ENCODE data around the gene SH3PXD2A. TPM values are rescaled to one million over a fixed set of nuclear protein-coding genes. Genes with fewer than 3 reads are reported as not detected.

Gene SH3PXD2A
- total RNA-seq, 1 donor from 2014 or later: 19.3 TPM

DNA sequence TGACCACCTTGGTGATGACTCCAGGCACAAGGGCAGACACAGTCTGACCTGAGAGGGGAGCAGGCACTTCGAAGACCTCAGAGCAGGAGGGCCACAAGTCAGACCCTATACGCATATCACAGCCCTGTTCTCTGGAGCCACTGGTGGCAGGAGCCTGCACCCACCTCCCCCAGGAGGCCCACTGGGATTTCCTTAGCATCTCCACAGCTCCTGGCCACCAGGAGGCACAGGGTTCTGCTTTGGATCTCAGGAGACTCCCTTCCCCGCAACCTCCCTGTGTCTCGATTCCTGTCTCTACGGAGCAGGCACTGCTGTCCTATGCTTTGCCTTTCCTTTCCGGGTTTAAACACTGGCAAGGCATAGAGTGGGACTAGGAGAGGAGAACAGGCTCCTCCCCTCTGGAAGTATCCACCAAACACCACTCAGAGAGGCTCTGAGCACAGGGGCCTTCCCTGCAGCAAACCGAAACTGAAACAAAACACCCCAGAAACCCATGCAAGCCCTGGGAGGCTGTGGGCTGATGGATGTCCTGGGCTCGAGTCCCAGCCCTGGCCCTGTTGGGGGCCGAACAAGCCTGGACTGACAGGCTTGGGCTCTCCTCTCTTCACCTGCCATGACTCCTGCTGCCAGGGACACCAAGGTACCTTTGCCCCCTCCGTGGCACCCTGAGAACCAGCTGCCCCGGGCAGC lies 195.6 kb downstream of the SH3PXD2A start:
- intact Hi-C loops (cut with micrococcal nuclease): loop anchor here (1.0 to 2.0 kb wide), 7 partner anchors 9 to 461 kb away; partner anchors contain the start of genes ATP5MK and PDCD11

DNA sequence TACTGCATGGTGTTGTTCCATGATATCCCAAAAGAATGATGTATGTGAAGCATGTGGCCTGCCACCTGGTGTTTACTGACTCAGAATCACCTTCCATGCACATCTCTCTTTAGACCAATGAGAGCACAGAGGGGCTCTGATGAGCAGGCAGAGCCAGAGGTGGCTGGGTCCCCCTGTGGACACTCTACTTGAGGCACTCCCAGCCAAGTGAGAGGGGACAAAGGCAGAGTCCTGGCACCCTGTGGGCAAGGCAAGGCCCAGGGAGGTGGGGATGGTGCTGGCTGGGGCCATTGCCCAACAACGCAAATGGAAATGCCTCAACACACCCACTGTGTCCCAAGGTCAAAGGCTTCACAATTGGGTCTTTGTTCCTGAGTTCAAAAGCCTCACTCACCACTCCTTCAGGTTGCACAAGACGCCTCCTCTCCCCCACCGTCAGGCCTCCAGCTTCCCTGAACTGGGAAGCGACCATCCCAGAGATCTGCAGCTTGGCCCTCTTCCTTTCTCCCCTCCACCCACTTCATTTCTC lies 197.3 kb downstream of the SH3PXD2A start:
- intact Hi-C loops (cut with micrococcal nuclease): no loop called here

DNA sequence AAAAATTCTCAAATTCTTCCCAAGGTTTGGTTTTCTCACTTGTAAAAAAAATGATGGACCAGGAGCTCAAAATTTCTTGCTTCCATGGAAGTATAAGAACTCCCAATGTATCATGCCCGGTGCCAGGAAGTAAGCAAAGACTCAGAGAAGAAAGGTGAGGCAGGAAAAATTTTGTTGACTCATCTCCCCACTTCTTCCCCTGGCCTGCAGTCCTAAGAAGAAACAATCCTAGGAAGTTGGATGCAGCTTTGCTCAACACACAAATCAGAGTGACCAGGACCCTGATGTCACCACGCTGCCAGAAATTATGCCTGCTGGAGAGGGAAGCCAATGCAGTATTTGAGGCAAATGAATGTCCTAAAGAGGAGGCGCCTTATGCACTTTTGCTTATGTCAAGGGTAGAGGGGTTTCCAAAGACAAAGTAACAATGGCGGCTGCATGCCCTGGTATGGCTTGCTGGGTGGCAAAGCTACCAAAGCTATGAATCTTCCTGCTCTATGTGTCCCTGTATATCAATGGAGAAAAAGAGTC lies 198.2 kb downstream of the SH3PXD2A start:
- intact Hi-C loops (cut with micrococcal nuclease): no loop called here

DNA sequence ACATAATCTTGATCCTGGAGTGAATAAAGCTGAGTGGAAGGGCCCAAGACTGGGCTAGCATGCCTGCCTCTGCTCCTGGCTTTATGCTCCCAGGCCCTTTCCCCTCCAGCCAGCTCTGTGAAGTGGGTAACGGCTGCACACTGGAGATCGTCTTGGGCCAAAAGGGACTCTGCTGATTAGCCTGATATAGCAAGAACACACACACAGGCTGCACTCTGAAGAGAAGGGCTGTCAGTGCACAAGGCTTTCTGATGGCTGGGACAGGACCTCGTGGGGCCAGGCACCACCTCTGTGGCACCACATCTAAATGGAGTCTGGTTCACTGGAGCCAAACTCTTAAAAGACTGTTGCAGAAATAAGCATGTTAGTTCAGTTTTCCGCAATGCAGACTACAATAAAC lies 200.5 kb downstream of the SH3PXD2A start:
- intact Hi-C loops (cut with micrococcal nuclease): no loop called here

- intact Hi-C loops (cut with micrococcal nuclease): no loop called here
Observed at GRCh38 chr10:103653581-103654037, 201.8 kb downstream of the SH3PXD2A start.

- intact Hi-C loops (cut with micrococcal nuclease): no loop called here
Observed at GRCh38 chr10:103652599-103653281, 202.6 kb downstream of the SH3PXD2A start.

DNA sequence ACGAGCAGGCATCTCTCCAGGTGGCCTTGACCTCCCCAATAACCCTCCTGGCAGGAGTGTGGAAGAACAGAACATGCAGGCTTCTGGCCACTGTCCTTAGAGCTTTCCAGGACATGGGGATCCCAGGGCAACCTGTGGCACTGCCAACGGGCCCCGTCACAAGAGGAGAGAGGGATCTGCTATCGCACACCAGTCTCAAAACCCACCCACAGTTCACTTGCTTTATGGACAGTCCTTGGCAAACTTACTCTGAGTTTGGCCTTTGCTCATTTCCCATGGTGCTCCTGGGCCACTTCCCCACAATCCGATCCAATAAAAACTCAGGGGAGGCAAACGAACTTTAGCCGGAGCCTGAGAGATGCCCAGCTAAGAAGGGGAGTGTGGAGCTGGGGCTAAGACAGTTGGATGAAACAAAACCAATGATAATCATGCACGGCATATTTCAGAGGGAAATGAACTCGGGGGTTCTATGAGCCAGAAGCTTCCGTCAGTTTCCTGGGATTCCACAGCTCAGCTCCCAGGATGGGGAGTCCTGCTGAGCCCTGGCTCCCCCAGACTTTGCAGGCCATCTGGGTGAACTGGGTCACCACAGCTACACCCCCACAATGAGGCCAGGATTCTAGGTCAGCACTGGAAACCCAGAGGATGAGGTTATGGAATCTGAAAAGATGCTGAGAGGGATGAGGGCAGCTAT lies 203.4 kb downstream of the SH3PXD2A start:
- intact Hi-C loops (cut with micrococcal nuclease): no loop called here

GRCh38 chr10:103651333-103651732 lies 204.0 kb downstream of the SH3PXD2A start:
- intact Hi-C loops (cut with micrococcal nuclease): no loop called here

- intact Hi-C loops (cut with micrococcal nuclease): no loop called here
Observed at GRCh38 chr10:103649654-103650423, 205.5 kb downstream of the SH3PXD2A start.

DNA sequence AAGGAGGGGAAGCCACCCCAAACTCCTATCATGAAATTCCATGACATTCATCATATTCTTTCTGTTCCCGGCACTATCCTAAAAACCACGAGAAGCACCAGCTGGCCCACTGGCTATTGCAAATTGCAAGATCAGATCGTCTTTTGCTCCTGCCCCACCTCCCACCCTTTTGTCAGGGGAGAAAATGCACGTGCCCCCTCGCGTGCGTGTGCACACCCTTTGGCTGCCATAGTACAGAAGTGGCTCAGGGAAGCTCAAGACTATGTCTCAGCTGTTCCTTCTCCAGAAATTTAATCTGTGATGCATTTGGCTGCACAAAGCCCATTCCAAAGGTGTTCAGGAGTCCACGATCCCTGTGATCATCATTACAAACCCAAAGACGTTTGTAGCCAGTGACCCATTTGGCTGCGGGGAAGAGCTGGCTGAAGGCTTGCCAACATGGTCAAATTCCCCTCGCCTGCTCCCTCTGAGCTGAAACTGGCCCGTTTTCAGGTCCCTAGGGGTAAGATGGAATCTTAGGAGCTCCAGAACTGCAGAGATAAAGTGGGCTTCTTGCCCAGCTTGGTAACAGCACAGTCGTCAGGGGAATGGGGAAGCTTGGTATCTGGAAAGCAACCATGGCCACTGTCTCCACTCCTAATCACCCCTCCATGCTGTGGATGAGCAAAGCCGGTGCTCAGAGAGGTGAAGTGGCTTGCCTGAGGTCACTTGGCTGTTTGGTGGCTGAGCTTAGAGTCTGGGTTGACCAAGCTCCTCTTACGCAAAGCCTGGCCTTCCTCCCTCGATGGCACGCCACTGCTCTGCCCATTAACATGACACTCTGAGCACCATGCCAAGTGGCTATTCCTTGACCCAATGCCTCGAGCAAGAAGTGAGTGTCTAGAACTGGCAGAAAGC lies 206.5 kb downstream of the SH3PXD2A start:
- intact Hi-C loops (cut with micrococcal nuclease): no loop called here

DNA sequence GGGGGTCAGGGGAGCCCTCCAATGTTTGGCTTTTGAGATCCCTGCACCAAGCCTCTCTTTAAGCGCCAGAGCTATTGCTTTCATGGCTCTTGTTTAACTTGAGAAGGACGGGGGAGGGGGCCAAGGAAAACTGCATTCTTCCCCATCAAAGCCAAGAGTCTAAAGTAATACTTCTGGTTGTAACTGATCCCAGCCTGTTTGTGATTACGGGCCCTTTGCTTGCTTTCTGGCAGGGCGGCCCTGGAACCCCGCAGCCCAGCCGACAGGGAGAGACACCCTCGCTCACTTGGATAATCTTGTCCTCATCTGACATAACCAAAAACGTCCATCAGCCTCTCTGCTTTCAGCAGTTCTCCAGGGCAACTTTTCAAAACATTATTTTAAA lies 207.1 kb downstream of the SH3PXD2A start:
- intact Hi-C loops (cut with micrococcal nuclease): no loop called here

GRCh38 chr10:103646304-103646703 lies 209.1 kb downstream of the SH3PXD2A start:
- intact Hi-C loops (cut with micrococcal nuclease): no loop called here

- intact Hi-C loops (cut with micrococcal nuclease): no loop called here
Observed at GRCh38 chr10:103645141-103646054, 210.0 kb downstream of the SH3PXD2A start.

GRCh38 chr10:103643381-103643780 lies 212.0 kb downstream of the SH3PXD2A start:
- intact Hi-C loops (cut with micrococcal nuclease): no loop called here

GRCh38 chr10:103641326-103641725 lies 214.1 kb downstream of the SH3PXD2A start:
- intact Hi-C loops (cut with micrococcal nuclease): no loop called here

DNA sequence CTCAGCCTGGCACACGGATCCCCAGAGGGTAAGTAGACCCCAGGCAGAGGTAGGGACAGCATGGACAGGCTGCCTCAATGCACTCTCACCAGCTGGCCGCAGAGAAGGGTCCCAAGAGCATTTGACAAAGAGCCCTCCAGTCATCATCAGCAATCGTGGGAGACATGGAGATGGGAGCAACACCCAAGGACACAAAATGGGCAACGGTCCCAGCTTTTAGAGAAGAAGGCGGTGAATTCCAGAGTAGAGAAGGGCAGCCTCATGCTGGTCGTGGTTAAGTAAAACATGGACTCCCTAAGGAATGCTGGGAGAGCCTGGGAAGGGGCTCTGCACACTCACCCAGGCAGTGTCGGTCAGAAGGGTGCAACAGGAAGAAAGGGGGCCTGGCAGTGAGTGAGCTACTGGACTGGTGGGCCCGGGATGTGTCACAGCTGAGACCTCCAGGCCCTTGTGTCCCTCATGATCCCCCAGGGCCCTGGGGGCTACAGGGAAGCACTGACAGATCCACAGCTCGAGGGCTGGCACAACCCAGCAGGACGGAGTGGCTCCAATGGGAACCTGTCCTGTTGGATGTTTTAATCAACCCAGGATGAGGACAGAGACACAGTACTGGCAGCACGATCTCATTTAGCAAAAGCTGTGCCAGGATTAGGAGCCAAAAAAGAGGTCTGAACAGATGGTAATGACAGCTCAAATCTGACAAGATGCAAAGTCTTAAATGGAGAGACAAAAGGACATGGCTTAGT lies 214.8 kb downstream of the SH3PXD2A start:
- intact Hi-C loops (cut with micrococcal nuclease): no loop called here

- intact Hi-C loops (cut with micrococcal nuclease): no loop called here
Observed at GRCh38 chr10:103638948-103639347, 216.4 kb downstream of the SH3PXD2A start.

DNA sequence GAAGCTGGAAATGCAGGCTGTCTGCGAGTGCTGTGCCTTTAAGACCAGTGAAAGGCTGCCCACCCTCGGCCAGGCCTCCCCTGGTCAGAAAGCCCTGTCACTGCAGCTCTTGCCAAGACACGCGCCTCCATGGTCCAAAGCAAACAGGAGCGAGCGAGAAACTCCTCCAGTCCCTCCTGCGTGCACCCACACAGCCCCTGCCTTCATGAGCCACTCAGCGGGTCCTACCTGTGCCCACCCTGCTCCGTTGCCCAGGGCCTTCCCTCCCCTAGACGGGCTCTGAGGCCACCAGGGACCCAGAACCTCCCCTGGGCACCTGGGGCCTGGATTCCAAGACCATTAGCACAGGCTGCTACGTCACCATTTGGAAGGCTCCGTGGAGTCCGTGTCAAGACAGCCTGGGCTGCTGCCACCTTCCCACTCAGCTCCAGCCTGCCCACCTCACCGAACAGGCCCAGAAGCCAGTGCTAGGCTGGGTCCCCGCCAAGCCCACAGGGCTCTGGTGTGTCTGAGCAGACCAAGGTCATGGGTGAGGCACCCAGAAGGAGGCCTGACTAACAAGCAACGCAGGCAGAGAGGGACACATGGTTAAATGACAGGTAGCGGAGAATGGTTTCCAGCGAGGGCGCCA lies 217.3 kb downstream of the SH3PXD2A start:
- intact Hi-C loops (cut with micrococcal nuclease): no loop called here

Measured in T-helper 1 cell treated with Interleukin-12 subunit alpha and Interleukin-12 subunit beta and Interleukin-4 antibody, amounts not matched to agents 30 ng/mL and 1 ng/mL, for 36 hours (primary cell).